Measurements from ENCODE around the gene VSIG2.
A peak's percentile ranks its signal among the peaks of the same experiment; 100 is the strongest.

Gene VSIG2

GRCh38 chr11:124729571-124729970 lies 22.5 kb downstream of the VSIG2 start:
- Histone ChIP-seq H3K9me3 (ENCODE audit: control insufficient read depth, insufficient read depth, low read length) (no peaks in the 10 kb centered on the region), H3K36me3 (ENCODE audit: insufficient read depth, low read length) (no peaks in the 10 kb centered on the region), H3K4me1 (ENCODE audit: insufficient read depth, low read length) (peaks cover 20% of the 10 kb centered on the region), H3K9ac (ENCODE audit: low read depth, low read length) (no peak overlapping the region)

DNA sequence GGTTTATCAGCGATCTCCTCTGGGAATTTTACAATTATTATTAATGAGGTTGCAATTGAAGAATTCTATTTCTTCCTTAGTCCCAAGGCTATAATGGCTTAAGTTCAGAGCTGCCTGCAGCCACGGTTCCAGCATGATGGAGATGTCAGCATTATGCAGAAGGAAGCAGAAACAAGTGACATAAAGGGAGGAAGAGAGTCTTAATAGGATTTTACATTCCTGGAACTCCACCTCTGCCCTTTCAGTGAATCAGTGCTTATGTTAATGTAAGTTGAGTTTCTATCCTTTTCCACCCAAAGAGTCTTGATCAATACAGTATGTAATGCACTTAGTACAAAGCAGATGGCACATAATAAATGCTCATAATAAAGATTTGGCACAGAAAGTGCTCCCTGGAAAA lies 23.9 kb downstream of the VSIG2 start:
- Histone ChIP-seq H3K36me3 (ENCODE audit: insufficient read depth, low read length) (no peaks in the 10 kb centered on the region), H3K4me1 (ENCODE audit: insufficient read depth, low read length) (peaks cover 20% of the 10 kb centered on the region), H3K9me3 (ENCODE audit: control insufficient read depth, insufficient read depth, low read length) (no peaks in the 10 kb centered on the region), H3K9ac (ENCODE audit: low read depth, low read length) (no peak overlapping the region)

DNA sequence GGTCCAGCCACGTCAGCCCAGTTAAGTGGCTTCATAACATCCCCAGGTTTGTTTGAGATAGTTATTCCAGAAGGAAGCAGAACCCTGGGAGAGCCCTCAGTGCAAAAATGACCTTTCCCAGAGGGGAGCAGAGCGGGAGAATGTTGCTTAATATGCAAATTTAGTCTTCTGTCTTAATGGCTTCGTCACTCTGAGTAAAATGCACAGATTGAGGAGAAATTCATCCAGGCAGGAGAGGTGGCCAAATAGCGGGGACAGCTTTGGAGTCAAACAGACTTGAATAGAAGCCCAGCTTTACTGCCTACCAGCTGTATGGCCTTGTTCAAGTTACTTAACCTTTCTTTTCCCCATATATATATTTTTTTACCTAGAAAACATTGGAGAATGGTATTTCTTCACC lies 24.6 kb downstream of the VSIG2 start:
- peaks cover 20% of the 10 kb centered on the region for H3K4me1 ChIP-seq (ENCODE audit: insufficient read depth, low read length)

GRCh38 chr11:124725719-124726105 lies 26.3 kb downstream of the VSIG2 start:
- H3K36me3 ChIP-seq (ENCODE audit: insufficient read depth, low read length): no peaks in the 10 kb centered on the region
- H3K9ac ChIP-seq (ENCODE audit: low read depth, low read length): no peak overlapping the region; the same call in 1 of the 2 replicates
- peaks cover 20% of the 10 kb centered on the region for H3K4me1 ChIP-seq (ENCODE audit: insufficient read depth, low read length)
- H3K9me3 ChIP-seq (ENCODE audit: control insufficient read depth, insufficient read depth, low read length): no peaks in the 10 kb centered on the region

More for the DNA sequence above, 24.6 kb downstream of the VSIG2 start:
- no peak overlapping the region for H3K9ac ChIP-seq (ENCODE audit: low read depth, low read length)
- no peaks in the 10 kb centered on the region for H3K9me3 ChIP-seq (ENCODE audit: control insufficient read depth, insufficient read depth, low read length)
- H3K36me3 ChIP-seq (ENCODE audit: insufficient read depth, low read length): no peaks in the 10 kb centered on the region

DNA sequence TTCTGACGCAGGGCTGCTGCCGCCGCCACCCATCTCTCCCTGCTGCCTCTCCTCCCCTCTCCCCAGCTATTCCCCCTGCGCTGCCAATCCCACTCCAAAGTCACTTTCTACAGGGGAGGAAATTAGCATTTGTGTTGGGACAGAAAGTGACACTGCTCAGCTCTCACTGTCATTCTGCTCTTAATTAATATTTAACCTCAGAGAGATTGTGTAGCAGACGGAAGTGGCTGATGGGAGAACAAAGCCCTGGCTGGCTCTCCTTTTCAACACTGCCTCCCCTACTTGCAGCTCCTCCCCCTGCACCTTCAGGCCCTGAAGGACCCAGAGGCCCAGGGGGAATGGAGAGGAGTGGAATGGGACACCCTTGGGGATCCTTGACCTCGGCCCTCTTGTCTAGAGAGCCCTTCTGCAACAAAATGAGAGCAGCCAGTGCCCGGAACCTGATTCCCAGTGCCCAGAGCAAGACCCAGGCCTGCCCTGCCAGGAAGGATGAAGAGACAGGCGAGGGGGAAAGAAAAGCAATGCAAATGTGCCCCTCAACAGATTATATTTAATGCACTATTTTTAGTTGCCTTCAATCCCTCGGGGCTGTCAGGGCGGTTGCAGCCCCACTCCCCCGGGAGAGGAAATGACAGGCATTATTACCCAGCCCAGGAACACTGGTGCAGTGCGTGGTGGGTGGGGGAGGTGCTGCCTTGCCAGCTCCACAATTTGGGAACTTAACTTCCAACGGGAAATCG lies 26.9 kb downstream of the VSIG2 start:
- Histone ChIP-seq H3K36me3 (ENCODE audit: insufficient read depth, low read length) (no peaks in the 10 kb centered on the region), H3K4me1 (ENCODE audit: insufficient read depth, low read length) (peaks cover 20% of the 10 kb centered on the region), H3K9ac (ENCODE audit: low read depth, low read length) (no peak overlapping the region; the same call in 1 of the 2 replicates)

DNA sequence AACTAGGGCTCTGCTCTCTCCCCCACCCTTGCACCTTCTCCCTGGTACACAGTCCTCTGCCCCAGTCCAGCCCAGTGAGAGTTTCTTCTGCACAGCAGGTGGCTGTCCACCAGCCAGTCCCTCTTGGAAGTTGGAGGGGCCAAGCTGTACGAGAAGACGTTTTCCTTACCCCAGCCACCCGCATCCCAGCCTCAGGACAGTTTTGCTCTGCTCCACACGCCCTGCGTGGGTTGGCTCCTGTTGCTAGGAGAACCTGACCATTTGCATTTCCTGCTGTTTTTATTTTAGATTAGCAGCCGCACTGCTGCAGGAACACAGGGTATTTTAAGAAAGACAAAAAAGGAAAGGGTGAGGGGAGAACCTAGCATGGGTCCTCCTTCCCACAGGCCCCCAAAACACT lies 29.9 kb downstream of the VSIG2 start:
- Histone ChIP-seq H3K9me3 (ENCODE audit: control insufficient read depth, insufficient read depth, low read length) (no peaks in the 10 kb centered on the region), H3K9ac (ENCODE audit: low read depth, low read length) (no peak overlapping the region), H3K36me3 (ENCODE audit: insufficient read depth, low read length) (no peaks in the 10 kb centered on the region), H3K4me1 (ENCODE audit: insufficient read depth, low read length) (peaks cover 22% of the 10 kb centered on the region)

More for the DNA sequence above, 26.9 kb downstream of the VSIG2 start:
- H3K9me3 ChIP-seq (ENCODE audit: control insufficient read depth, insufficient read depth, low read length): no peaks in the 10 kb centered on the region

GRCh38 chr11:124719534-124719933 lies 32.5 kb downstream of the VSIG2 start:
- H3K36me3 ChIP-seq (ENCODE audit: insufficient read depth, low read length): no peaks in the 10 kb centered on the region
- peaks cover 8% of the 10 kb centered on the region; the same call in 1 of the 2 replicates for H3K4me1 ChIP-seq (ENCODE audit: insufficient read depth, low read length)
- H3K9ac ChIP-seq (ENCODE audit: low read depth, low read length): no peak overlapping the region
- no peaks in the 10 kb centered on the region for H3K9me3 ChIP-seq (ENCODE audit: control insufficient read depth, insufficient read depth, low read length)

GRCh38 chr11:124718801-124719200 lies 33.3 kb downstream of the VSIG2 start:
- Histone ChIP-seq H3K36me3 (ENCODE audit: insufficient read depth, low read length) (no peaks in the 10 kb centered on the region), H3K9ac (ENCODE audit: low read depth, low read length) (peak overlapping the region; percentile 55; the same call in 1 of the 2 replicates), H3K9me3 (ENCODE audit: control insufficient read depth, insufficient read depth, low read length) (no peaks in the 10 kb centered on the region), H3K4me1 (ENCODE audit: insufficient read depth, low read length) (peaks cover 8% of the 10 kb centered on the region; the same call in 1 of the 2 replicates)

- H3K36me3 ChIP-seq (ENCODE audit: insufficient read depth, low read length): no peaks in the 10 kb centered on the region
- H3K4me1 ChIP-seq (ENCODE audit: insufficient read depth, low read length): peaks cover 8% of the 10 kb centered on the region; the same call in 1 of the 2 replicates
- peak overlapping the region; percentile 55; the same call in 1 of the 2 replicates for H3K9ac ChIP-seq (ENCODE audit: low read depth, low read length)
- H3K9me3 ChIP-seq (ENCODE audit: control insufficient read depth, insufficient read depth, low read length): no peaks in the 10 kb centered on the region
These were observed 34.0 kb downstream of the VSIG2 start for GRCh38 chr11:124717786-124718651.

DNA sequence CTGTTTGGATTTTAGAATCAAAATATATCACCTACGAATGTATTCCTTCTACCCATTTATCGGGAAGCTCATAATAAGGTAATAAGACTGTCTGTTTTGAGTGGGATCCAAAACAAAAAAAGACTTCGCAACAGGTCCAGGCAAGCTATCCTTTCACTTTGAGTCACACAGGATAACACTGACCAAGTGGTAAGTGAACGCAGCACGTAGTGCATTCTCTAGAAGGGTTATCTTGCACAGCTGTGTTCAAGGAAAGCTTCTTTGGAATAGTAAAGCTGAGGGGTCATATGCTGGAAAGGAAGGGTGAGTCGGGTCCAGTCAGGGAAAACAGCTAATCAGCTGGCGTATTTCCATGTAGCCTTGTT lies 34.7 kb downstream of the VSIG2 start:
- Histone ChIP-seq H3K9ac (ENCODE audit: low read depth, low read length) (peak overlapping the region; percentile 55; the same call in 1 of the 2 replicates), H3K9me3 (ENCODE audit: control insufficient read depth, insufficient read depth, low read length) (no peaks in the 10 kb centered on the region), H3K36me3 (ENCODE audit: insufficient read depth, low read length) (no peaks in the 10 kb centered on the region), H3K4me1 (ENCODE audit: insufficient read depth, low read length) (peaks cover 8% of the 10 kb centered on the region; the same call in 1 of the 2 replicates)

DNA sequence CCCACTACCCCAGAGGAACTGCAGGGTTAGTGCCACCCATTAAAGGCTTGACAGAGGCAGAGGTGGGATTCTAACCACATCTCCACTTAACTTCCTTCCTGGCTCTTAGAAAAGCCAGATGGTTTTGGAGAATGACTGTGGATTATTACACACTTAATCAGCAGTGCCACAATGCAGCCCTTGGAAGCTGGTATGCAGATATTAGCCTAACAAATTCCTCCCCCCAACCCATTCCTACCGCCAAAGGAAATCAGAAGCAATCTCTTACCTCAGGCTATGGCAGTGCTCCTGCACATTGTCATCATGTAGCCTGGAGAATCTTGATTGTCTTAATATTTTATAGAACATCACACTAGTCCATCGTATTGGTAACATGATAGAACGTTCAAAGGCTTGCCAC lies 35.5 kb downstream of the VSIG2 start:
- Histone ChIP-seq H3K9me3 (ENCODE audit: control insufficient read depth, insufficient read depth, low read length) (no peaks in the 10 kb centered on the region), H3K9ac (ENCODE audit: low read depth, low read length) (no peak overlapping the region), H3K4me1 (ENCODE audit: insufficient read depth, low read length) (peaks cover 8% of the 10 kb centered on the region; the same call in 1 of the 2 replicates), H3K36me3 (ENCODE audit: insufficient read depth, low read length) (no peaks in the 10 kb centered on the region)

DNA sequence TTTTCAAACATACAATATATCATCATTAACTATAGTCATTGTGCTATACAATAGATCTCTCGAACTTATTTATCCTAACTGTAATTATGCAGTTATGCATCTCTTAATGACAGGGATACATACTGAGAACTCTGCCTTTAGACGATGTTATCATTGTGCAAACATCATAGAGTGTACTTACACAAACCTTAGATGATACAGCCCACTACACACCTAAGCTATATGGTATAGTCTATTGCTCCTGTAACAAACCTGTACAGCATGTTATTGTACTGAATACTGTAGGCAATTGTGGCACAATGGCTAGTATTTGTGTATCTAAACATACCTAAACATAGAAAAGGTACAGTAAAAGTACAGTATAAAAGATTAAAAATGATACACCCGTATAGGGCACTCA lies 39.7 kb downstream of the VSIG2 start:
- peaks cover 6% of the 10 kb centered on the region; the same call in 1 of the 2 replicates for H3K4me1 ChIP-seq (ENCODE audit: insufficient read depth, low read length)
- H3K9ac ChIP-seq (ENCODE audit: low read depth, low read length): no peak overlapping the region
- no peaks in the 10 kb centered on the region for H3K9me3 ChIP-seq (ENCODE audit: control insufficient read depth, insufficient read depth, low read length)
- no peaks in the 10 kb centered on the region for H3K36me3 ChIP-seq (ENCODE audit: insufficient read depth, low read length)

GRCh38 chr11:124707829-124708228 lies 44.2 kb downstream of the VSIG2 start:
- no peaks in the 10 kb centered on the region for H3K36me3 ChIP-seq (ENCODE audit: insufficient read depth, low read length)
- no peak overlapping the region for H3K9ac ChIP-seq (ENCODE audit: low read depth, low read length)
- no peaks in the 10 kb centered on the region; the same call in 1 of the 2 replicates for H3K9me3 ChIP-seq (ENCODE audit: control insufficient read depth, insufficient read depth, low read length)
- H3K4me1 ChIP-seq (ENCODE audit: insufficient read depth, low read length): no peaks in the 10 kb centered on the region

- H3K9me3 ChIP-seq (ENCODE audit: control insufficient read depth, insufficient read depth, low read length): peaks cover 2% of the 10 kb centered on the region; the same call in 1 of the 2 replicates
- H3K9ac ChIP-seq (ENCODE audit: low read depth, low read length): no peak overlapping the region
- no peaks in the 10 kb centered on the region for H3K4me1 ChIP-seq (ENCODE audit: insufficient read depth, low read length)
- no peaks in the 10 kb centered on the region for H3K36me3 ChIP-seq (ENCODE audit: insufficient read depth, low read length)
These were observed 52.0 kb downstream of the VSIG2 start for GRCh38 chr11:124700028-124700427.

All from ES-I3 (cell line).